OCI-LY3 (cell line): Measurements from ENCODE around the gene GADD45A.

Experiments used
- EZH2phosphoT487 ChIP-seq: fragments of 200-600 bp; shearing (Covaris generic); IDR thresholded peaks from 2 replicates; pipeline ENCODE4 v1.6.1; 2018; ENCODE audit warnings: antibody characterized with exemption, mixed run types, low read depth
- TF ChIP-seq, protein P1 (sequence below): fragments of 200-600, 300-600 bp; sonication (generic); IDR thresholded peaks from 2 replicates; pipeline ENCODE4 v1.5.1; 2014; ENCODE audit warnings: antibody characterized with exemption, low read length, low read depth

DNA sequence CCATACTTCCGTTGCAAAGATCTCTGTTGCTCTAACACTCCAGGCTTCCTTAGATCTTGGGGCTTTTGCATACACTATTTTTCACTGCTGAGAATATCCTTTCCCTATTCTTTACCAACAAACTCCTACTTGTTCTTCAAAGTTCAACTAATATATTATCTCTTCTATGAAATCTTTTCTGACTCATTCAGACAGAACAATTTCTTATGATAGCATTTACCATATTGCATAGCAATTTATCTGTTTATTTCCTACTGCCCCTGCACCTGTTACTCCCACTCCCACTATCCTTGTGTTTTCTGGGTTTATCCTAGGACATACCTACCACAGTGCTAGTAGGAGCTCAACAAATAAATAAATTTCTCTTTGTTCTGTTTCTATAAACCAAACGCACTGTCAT is 11.0 kb downstream of the GADD45A start:
- no peak for TF ChIP-seq EZH2phosphoT487
- TF ChIP-seq, protein P1, sequence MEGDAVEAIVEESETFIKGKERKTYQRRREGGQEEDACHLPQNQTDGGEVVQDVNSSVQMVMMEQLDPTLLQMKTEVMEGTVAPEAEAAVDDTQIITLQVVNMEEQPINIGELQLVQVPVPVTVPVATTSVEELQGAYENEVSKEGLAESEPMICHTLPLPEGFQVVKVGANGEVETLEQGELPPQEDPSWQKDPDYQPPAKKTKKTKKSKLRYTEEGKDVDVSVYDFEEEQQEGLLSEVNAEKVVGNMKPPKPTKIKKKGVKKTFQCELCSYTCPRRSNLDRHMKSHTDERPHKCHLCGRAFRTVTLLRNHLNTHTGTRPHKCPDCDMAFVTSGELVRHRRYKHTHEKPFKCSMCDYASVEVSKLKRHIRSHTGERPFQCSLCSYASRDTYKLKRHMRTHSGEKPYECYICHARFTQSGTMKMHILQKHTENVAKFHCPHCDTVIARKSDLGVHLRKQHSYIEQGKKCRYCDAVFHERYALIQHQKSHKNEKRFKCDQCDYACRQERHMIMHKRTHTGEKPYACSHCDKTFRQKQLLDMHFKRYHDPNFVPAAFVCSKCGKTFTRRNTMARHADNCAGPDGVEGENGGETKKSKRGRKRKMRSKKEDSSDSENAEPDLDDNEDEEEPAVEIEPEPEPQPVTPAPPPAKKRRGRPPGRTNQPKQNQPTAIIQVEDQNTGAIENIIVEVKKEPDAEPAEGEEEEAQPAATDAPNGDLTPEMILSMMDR: no peak
